ENCODE results near the gene NIFK.
A peak's percentile ranks its signal among the peaks of the same experiment; 100 is the strongest.
"Not testable (repeated sequence)": the region's sequence is repeated elsewhere in the genome, so short reads cannot be mapped to it uniquely, and the experiment has no call there.

Gene NIFK

GRCh38 chr2:121741450-121741849, 4.8 kb upstream of the NIFK start:
- Histone ChIP-seq H3K27ac (no peak overlapping the region), H3K36me3 (no peaks in the 10 kb centered on the region), H3K27me3 (no peaks in the 10 kb centered on the region), H3K4me3 (ENCODE audit: low read depth in 1 of 2, low read length in 1 of 2) (no peak overlapping the region), H3K4me1 (ENCODE audit: control insufficient read depth in 1 of 2, insufficient read depth in 1 of 2, low read depth in 1 of 2, low read length in 1 of 2) (peaks cover under 1 to 8% of the 10 kb centered on the region in 2 experiments), H3K9me3 (no peaks in the 10 kb centered on the region)
- no peak for TF ChIP-seq CTCF (IDR thresholded peaks at IDR 0.05)

GRCh38 chr2:121740973-121741372, 4.3 kb upstream of the NIFK start:
- H3K27ac ChIP-seq, result no peak overlapping the region
- H3K4me1 ChIP-seq (ENCODE audit: control insufficient read depth in 1 of 2, insufficient read depth in 1 of 2, low read depth in 1 of 2, low read length in 1 of 2), result peaks cover 5 to 12% of the 10 kb centered on the region in 2 experiments
- no peak for TF ChIP-seq CTCF (IDR thresholded peaks at IDR 0.05)
- no peaks in the 10 kb centered on the region for H3K36me3 ChIP-seq
- no peaks in the 10 kb centered on the region for H3K27me3 ChIP-seq
- H3K4me3 ChIP-seq (ENCODE audit: low read depth in 1 of 2, low read length in 1 of 2), result no peak overlapping the region
- no peaks in the 10 kb centered on the region for H3K9me3 ChIP-seq

- H3K4me3 ChIP-seq (ENCODE audit: low read depth in 1 of 2, low read length in 1 of 2), result peak overlapping the region; percentile 81 to 90
- peak overlapping the region; percentile 87 for H3K27ac ChIP-seq
- no peaks in the 10 kb centered on the region for H3K27me3 ChIP-seq
- TF ChIP-seq CTCF (IDR thresholded peaks at IDR 0.05), result no peak
- no peaks in the 10 kb centered on the region for H3K36me3 ChIP-seq
- H3K4me1 ChIP-seq (ENCODE audit: control insufficient read depth in 1 of 2, insufficient read depth in 1 of 2, low read depth in 1 of 2, low read length in 1 of 2), result peaks cover 13 to 20% of the 10 kb centered on the region in 2 experiments
- no peaks in the 10 kb centered on the region for H3K9me3 ChIP-seq
Measured at GRCh38 chr2:121736140-121736461, 574 bp downstream of the NIFK start.

GRCh38 chr2:121735518-121736074, 1.1 kb downstream of the NIFK start:
- Histone ChIP-seq H3K27me3 (no peaks in the 10 kb centered on the region), H3K4me1 (ENCODE audit: control insufficient read depth in 1 of 2, insufficient read depth in 1 of 2, low read depth in 1 of 2, low read length in 1 of 2) (peaks cover 13 to 20% of the 10 kb centered on the region in 2 experiments), H3K4me3 (ENCODE audit: low read depth in 1 of 2, low read length in 1 of 2) (peak overlapping the region; percentile 81 to 90), H3K36me3 (no peaks in the 10 kb centered on the region), H3K9me3 (no peaks in the 10 kb centered on the region), H3K27ac (peak overlapping the region; percentile 87)
- TF ChIP-seq CTCF (IDR thresholded peaks at IDR 0.05), result no peak

GRCh38 chr2:121734544-121734943, 2.1 kb downstream of the NIFK start:
- H3K36me3 ChIP-seq, H3K27ac ChIP-seq: not testable (repeated sequence)

GRCh38 chr2:121731366-121731765, 5.3 kb downstream of the NIFK start:
- no peak for TF ChIP-seq CTCF (IDR thresholded peaks at IDR 0.05)

More at GRCh38 chr2:121734544-121734943, 2.1 kb downstream of the NIFK start:
- H3K9me3 ChIP-seq; H3K4me3 ChIP-seq (ENCODE audit: low read depth in 1 of 2, low read length in 1 of 2); H3K27me3 ChIP-seq: not testable (repeated sequence)
- H3K4me1 ChIP-seq (ENCODE audit: control insufficient read depth in 1 of 2, insufficient read depth in 1 of 2, low read depth in 1 of 2, low read length in 1 of 2), result peaks cover 13 to 20% of the 10 kb centered on the region in 2 experiments

More at GRCh38 chr2:121731366-121731765, 5.3 kb downstream of the NIFK start:
- no peaks in the 10 kb centered on the region for H3K9me3 ChIP-seq
- peaks cover 33% of the 10 kb centered on the region for H3K36me3 ChIP-seq
- H3K4me1 ChIP-seq (ENCODE audit: control insufficient read depth in 1 of 2, insufficient read depth in 1 of 2, low read depth in 1 of 2, low read length in 1 of 2), result peaks cover 11 to 12% of the 10 kb centered on the region in 2 experiments
- no peak overlapping the region for H3K4me3 ChIP-seq (ENCODE audit: low read depth in 1 of 2, low read length in 1 of 2)
- H3K27ac ChIP-seq, result no peak overlapping the region
- H3K27me3 ChIP-seq, result no peaks in the 10 kb centered on the region
